GM12801 (cell line): ENCODE data around the gene MAN1C1.

Experiments
- CTCF ChIP-seq: IDR thresholded peaks from one replicate; pipeline ENCODE4 v1.5.1; 2011; ENCODE audit warnings: control low read depth; ENCODE audit not compliant: insufficient read length; ENCODE audit errors: extremely low read depth

MAN1C1 gene

GRCh38 chr1:25615172-25615541 is 1.4 kb upstream of the MAN1C1 start:
- no peak for TF ChIP-seq CTCF

GRCh38 chr1:25615563-25616094 is 962 bp upstream of the MAN1C1 start:
- no peak for TF ChIP-seq CTCF

GRCh38 chr1:25616987-25617624 is 515 bp downstream of the MAN1C1 start:
- TF ChIP-seq CTCF = no peak

- no peak for TF ChIP-seq CTCF
Observed at GRCh38 chr1:25617625-25618432, 1.2 kb downstream of the MAN1C1 start.

- TF ChIP-seq CTCF = no peak
Observed at GRCh38 chr1:25618433-25618808, 1.8 kb downstream of the MAN1C1 start.

- no peak for TF ChIP-seq CTCF
Observed at GRCh38 chr1:25619101-25619890, 2.7 kb downstream of the MAN1C1 start.

- TF ChIP-seq CTCF = no peak
Observed at GRCh38 chr1:25620211-25620610, 3.6 kb downstream of the MAN1C1 start.
